HG02943 (cell line): ENCODE data around the gene RPS19BP1.
"Not testable (repeated sequence)": the region's sequence is repeated elsewhere in the genome, so short reads cannot be mapped to it uniquely, and the experiment has no call there.

Source experiments
- ATAC-seq: cut with Tn5 transposase; IDR thresholded peaks from one replicate; pipeline ENCODE4 v1.9.1; 2021; ENCODE audit warnings: mild to moderate bottlenecking, low read depth, moderate library complexity; ENCODE audit not compliant: unreplicated experiment

Gene RPS19BP1

DNA sequence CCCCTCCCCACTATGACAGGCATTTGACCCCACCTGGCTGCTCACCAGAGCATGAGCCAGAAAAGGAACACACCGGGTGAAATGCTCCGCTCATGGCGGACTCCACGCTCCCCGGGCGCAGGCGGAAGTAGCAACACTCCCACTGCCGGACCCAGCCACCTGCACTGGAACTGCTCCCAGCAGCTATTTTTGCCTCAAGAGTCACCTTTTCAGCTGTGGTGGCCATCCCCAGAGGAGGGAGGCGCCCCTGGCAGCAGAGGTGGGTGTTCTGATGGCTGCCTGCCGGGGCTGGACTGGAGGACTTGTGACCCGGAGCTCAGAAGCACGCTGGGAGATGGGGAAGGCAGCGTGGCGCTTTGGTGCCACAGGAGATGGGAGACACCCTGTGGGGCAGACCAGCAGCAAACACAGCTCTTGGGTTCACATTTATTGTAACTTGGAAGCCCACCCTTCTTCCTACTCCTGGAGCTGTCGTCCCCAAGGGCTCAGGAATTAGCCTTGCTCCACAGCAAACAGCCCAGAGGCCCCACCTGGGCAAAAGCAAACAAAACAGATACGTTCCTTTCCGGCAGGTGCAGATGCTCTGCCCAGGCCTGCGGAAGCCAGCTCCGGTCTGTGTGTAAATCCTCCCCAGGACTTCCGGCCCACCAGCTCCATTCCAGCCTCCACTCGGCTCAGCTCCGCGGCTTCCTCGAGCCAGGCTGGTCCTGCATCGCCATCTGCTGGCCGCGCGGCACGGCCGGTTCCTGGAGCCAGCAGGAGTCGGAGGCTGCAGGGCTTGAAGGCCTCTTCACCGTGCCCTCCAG, 3.7 kb downstream of the RPS19BP1 start:
- ATAC-seq, result no peak

DNA sequence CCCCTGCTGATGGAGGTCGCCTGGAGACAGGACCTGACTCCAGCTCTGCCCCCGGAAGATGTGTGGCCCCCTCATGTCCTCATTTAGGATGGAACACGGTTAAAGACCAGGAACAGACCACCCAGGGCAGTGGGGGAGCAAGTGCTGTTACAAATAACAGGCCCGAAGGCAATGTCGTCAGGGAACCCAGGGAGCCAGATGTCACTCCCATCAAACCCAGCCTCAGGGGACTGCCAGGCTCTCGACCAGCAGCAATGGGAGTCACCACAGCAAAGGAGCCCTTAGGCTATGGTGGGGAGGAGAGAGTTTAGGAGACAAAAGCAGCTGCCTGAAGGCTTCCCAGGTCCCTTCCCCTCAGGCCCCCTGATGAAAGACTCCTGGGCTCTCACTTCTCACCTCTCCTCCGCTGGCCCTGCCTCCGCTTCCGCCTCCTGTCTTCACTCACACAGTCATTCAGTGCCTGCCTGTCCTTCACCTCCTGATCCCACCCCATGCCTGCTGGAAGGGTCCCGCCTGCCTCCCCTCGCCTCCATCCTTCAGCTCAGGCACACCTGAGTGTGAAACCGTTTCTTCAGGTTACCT, 4.4 kb downstream of the RPS19BP1 start:
- no peak for ATAC-seq

DNA sequence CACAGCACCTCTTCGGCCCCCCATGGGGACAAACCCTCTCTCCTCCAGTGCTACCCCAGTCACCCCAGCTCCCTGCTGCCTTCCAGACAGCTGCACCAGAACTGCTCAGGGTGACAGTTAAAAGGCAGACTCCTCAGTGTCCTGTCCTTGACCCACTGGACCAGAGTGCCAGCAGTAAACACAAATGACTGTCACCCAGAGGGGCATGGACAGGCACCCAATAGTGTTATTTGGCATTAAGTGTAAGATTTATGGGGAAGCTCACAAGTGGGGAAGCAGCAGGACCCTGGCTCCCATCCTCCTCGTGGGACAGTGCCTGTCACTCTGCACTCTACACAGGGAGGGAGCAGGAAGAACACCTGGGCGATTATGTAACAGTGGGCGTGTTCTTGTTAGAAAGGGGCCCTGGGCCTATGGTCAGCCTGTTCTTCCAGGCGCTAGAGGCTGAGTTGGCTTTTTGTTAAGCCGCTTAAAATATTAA, 5.0 kb downstream of the RPS19BP1 start:
- no peak for ATAC-seq

DNA sequence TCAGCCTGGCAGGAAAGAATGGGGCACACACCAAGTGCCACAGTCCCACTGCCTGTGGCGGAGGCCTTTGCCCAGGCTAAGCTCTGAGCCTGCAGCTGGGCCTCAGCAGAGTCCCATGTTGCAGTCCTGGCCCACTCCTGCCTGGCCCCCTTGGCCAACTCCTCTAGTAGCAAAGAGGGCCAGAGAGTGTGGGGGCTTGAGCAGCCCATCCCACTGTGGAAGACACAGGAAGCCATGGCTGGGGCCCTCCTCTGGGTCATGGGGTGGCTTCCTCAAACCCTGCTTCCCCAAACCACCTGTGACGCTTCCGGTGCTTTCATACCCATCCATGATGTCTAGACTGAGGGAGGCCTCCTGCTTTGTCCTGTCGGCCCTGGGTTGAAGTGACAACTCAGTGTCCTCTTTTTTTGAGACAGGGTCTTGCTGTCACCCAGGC, 5.8 kb downstream of the RPS19BP1 start:
- ATAC-seq, result no peak

DNA sequence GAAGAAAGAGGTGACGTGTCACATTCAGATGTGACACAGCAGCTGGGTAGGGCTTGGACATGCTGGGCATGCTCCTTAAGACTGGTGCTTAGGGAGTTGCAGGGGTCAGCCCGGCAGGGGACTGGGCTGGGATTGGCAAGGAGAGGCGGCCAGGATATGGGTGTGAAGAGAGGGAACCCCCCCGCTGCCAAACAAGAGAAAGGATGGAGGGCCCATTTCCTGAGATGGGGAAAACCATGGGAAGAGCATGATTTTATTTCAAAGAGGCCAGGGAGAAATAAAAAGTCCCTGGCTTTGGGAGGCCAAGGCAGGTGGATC, 6.9 kb downstream of the RPS19BP1 start:
- ATAC-seq, result no peak

DNA sequence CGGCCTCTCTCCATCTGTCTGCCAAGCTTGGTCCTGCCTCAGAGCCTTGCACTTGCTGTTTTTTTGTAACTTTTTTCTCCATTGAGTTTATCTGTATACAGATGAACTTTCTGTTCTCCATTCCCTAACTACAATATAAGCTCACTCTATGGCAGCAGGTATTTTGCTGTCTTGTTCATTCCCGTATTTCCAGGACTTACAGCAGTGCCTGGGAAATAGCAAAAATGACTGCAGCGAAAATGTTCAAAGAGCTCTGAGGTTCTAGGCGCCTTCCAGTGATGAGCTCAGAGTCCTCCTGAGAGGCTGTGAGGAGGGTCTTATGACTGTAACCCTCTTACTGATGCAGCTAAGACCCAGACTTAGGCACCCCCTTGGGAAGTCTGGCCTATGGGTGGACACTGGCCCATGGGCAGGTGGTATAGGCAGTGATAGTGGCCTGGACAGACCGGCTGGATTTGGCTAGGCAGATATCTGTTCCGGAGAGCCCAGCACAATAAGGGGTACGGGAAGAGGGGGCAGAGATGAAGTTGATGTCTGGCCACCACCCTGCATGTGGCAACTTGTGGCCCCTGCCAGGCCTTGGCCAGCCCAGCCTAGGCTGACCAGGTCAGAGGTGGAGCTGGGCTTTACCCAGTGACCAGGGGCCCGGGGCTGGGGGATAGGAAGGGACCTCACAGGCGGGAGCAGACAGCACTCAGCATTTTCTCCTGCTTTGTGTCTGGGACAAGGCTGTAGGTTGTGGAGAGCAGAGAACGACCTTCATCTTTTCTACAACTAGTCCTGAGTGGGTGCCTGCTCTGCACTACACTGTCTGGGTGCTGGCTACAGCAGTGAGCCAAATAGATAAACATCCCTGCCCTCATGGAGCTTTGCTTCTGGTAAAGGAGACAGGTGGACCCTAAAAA, 7.5 kb downstream of the RPS19BP1 start:
- no peak for ATAC-seq

DNA sequence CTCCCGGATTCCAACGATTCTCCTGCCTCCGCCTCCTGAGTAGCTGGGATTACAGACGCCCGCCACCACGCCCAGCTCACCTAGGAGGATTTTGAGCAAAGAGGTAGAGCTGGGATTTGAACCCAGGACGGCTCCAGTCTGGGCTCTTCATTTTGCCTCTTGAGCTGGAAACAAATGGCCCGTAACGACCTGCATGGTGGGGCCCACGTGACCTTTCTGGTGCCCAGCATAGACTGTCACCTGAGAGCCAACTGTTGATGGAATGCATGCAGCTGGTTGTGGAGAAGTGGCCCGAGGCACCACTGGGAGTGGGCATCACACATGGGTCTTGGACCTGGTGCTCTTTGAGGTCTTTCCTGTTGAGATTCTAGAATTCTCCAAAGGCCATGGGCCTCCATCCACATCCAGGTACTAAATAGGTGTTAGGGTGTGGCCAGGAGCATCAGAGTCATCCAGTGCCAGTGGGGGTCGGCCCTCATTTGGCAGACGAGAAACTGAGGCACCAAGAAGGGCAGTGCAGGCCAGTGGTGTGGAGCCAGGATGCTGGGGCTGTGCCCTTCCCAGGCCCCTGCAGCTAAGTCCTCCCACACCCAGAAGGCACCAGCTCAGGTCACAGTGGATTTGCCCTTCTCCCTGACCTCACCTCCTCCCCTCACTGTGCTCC, 8.3 kb downstream of the RPS19BP1 start:
- ATAC-seq, result no peak

DNA sequence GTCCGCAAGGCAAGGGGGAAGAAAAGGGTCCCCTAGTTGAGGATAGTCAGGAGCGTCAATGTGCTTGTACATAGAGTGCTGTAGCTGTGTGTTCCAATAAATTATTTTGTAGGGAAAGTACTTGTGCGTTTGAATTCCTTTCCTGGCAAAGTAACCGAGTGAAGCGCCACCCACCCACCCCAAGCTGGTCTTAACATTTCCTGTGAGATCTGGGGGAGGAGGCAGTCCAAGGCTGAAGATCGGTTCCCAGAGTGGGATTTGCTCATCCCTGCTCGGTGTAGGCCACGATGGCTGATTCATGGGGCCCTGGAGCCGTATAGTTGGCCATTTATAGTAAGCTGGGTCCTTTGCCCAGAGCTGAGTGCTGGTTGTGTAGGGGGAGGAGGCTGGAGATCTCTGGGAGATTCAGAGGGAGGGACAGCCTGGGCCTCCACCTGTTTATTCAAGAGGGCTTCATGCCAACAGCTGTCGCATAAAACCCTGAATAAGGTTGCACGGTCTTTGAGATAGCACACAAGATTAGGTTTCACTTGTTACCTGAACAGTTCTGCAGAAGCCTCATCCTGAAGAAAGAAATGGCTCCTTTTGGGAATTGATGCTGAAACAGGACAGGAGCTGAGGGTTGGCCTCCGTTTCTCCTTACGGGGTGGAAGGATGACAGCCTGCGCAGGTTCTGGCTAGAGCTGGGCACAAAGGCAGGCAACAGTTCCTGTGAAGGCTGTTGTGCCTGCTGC, 9.8 kb downstream of the RPS19BP1 start:
- ATAC-seq, result no peak

DNA sequence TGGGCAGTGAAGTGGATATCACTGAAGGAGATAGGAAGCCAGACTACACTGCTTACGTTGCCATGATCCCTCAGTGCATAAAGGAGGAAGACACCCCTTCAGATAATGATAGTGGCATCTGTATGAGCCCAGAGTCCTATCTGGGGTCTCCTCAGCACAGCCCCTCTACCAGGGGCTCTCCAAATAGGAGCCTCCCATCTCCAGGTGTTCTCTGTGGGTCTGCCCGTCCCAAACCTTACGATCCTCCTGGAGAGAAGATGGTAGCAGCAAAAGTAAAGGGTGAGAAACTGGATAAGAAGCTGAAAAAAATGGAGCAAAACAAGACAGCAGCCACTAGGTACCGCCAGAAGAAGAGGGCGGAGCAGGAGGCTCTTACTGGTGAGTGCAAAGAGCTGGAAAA, 10.5 kb downstream of the RPS19BP1 start:
- not testable (repeated sequence) for ATAC-seq

DNA sequence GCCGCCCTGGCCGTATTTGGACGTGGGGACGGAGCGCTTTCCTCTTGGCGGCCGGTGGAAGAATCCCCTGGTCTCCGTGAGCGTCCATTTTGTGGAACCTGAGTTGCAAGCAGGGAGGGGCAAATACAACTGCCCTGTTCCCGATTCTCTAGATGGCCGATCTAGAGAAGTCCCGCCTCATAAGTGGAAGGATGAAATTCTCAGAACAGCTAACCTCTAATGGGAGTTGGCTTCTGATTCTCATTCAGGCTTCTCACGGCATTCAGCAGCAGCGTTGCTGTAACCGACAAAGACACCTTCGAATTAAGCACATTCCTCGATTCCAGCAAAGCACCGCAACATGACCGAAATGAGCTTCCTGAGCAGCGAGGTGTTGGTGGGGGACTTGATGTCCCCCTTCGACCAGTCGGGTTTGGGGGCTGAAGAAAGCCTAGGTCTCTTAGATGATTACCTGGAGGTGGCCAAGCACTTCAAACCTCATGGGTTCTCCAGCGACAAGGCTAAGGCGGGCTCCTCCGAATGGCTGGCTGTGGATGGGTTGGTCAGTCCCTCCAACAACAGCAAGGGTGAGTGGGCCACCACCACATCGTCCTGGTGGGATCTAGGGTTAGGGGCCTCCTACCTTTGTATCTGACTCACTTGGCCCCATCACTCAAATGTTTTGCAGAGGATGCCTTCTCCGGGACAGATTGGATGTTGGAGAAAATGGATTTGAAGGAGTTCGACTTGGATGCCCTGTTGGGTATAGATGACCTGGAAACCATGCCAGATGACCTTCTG, 11.3 kb downstream of the RPS19BP1 start:
- not testable (repeated sequence) for ATAC-seq

DNA sequence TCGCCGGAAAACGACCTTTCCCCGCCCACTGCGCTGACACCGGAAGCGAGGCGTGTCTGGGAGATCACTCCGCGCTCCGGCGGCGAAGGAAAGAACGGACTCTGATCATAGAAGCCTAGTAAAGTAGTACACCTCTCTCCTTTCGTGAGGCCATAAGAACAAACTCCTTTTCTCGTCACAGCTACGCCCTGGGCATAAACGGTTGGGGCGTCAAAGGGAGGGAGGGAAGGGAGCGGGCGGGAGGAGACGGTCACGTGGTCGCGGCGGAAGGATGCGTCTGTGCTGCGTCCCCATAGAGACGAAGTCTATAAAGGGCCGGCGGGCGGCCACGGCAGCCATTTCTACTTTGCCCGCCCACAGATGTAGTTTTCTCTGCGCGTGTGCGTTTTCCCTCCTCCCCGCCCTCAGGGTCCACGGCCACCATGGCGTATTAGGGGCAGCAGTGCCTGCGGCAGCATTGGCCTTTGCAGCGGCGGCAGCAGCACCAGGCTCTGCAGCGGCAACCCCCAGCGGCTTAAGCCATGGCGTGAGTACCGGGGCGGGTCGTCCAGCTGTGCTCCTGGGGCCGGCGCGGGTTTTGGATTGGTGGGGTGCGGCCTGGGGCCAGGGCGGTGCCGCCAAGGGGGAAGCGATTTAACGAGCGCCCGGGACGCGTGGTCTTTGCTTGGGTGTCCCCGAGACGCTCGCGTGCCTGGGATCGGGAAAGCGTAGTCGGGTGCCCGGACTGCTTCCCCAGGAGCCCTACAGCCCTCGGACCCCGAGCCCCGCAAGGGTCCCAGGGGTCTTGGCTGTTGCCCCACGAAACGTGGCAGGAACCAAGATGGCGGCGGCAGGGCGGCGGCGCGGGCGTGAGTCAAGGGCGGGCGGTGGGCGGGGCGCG, 12.1 kb downstream of the RPS19BP1 start, which contains the start of gene ATF4:
ATF4 (plus strand) TSS at position 337 of the 880 bp plus-strand sequence. CDS start 884 bp downstream, outside the sequence.
- ATAC-seq, result peak; percentile 46

DNA sequence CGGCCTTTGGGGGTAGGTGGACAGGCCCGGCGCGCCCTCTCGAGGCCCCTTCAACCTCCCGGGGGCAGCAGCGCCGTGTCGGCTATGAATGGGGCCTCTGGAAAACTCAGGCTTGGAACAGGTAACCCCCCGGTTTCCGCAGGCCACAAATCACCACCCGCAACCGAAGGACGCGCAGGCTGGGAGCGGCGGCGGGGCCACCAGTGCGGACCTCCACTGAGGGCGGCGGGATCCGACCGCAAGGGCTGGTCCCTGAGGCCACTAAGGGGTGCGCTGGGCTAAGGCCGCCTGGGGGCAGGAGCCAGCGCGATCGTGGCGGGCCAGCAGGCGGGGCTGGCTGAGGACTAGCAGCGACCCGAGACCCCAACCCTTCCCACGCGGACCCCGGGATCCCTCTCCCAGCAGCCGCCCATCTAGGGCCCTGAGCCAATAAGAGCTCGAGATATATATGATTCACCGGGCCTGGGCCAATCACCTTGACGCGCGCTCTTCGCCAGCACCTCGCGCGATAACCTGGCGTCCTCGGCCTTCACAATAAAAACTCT, 12.8 kb downstream of the RPS19BP1 start:
- peak; percentile 80 for ATAC-seq

DNA sequence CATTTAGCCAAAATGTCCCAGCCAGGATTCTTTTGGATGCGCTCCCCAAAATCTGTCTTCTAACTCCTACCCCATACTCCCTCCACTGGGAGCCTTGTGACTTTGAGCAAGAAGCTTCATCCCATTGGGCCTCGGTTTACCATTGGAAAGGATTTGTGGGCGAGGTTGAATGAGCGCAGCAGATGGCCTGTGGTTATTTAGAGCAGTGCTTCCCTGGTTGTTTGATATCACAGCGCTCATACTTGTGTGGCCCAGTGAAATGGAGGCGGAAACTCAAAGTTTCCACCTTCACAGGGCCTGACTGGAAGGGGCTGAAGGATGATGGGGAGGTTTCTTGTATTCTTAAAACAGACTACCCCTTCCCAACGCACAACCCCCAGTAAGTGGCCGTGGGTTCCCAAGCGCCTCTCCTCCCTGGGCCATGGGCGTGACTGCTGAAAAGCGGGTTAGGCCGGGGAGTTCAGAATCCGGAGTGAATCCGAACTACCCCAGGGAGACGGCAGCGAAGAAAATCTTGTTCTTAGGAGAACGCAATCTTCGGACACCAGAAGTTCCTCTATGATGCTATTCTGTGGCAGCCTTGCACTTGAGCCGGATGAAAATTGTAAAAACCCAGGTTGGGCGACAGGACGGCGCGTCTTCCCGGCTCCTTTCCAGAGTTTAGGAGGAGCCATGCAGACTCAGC, 13.4 kb downstream of the RPS19BP1 start:
- no peak for ATAC-seq

DNA sequence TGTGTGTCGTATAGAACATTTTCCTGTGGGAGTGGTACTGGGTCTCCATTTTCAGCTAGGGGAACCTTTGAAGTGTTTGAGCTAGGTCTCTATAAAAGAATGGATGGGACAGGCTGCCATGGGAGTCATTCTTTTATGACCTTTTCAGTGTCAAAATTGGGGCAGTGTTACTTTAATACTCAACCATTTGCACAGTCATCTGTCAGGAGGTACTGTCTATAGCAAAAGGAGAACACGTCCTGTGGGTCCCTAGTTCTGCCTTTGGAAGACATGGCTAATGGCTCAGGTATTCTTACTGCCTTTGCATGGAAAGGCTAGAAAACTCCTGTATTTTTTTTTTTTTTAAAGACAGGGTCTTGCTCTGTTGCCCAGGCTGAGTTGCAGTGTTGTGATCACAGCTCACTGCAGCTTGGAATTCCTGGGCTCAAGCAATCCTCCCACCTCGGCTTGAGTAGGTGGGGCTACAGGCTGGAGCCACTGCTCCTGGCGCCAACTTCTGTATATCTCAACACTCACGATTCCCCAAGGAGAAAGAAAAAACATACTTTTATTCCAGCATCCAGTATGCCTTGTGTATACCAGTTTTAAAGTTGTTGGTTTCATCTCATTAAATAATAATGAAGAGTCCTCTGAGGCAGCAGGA, 14.3 kb downstream of the RPS19BP1 start:
- no peak for ATAC-seq

DNA sequence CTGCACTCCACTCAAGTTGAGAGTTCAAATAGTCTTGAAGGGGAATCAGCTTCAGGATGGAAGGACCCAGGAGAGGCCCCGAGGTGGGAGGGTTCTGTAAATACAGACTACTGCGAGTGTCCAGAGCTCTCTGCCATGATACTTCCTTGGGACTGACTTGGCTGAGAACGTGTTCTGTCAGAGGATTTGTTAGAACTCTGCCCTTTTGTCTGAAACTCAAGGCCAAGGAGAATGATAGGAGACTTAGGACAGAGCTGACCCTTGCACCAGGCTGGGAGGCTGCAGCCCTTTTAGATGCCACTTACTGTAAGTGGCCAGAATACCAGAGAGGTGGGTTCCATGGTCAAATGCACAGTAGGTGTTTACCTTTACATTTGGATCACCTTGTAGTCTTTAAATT, 15.1 kb downstream of the RPS19BP1 start:
- no peak for ATAC-seq

DNA sequence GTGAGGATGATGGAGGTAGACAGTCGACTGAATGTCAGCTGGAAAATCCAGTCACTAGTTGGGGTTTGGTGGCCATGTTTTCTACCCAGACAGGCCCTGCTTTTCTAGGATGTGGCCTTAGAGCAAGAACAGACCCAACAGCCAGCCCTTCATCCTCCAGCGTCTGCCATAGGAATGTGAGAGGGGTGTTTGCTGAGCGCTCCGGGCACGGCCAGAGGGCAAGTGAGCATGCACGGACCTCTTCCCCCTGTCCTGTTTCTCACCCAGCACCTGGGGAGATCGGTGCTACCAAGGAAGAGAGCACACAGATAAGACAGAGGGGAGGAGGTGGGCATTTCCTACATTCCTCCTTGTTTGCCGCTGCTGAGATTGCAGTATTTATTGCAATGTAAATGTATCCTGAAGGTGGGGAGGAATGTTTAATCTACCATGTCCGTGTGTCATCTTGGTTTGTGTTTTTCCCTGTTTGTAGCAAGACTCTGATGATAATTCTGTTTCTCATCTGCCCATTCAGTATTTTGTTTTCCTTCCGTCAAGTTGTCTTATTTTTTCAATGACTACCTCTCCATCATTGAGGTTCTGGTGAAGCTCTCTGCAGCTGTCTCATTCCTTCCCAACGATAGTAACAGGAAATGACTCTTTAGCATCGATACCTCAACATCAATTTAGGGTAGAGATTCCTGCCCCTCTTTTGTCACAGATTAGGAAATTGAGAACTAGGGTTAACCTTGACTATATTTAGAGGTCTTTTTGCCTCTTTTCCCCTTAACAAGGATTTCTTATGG, 17.1 kb downstream of the RPS19BP1 start:
- ATAC-seq, result no peak
